HG03159 (cell line): Measurements from ENCODE around the gene ADCY3.

Experiments used
- ATAC-seq: cut with Tn5 transposase; IDR thresholded peaks from one replicate; pipeline ENCODE4 v1.9.1; 2021; ENCODE audit warnings: mild to moderate bottlenecking, moderate library complexity; ENCODE audit not compliant: unreplicated experiment

ADCY3 gene

GRCh38 chr2:24906466-24906865 lies 13.6 kb downstream of the ADCY3 start:
- ATAC-seq, result no peak

DNA sequence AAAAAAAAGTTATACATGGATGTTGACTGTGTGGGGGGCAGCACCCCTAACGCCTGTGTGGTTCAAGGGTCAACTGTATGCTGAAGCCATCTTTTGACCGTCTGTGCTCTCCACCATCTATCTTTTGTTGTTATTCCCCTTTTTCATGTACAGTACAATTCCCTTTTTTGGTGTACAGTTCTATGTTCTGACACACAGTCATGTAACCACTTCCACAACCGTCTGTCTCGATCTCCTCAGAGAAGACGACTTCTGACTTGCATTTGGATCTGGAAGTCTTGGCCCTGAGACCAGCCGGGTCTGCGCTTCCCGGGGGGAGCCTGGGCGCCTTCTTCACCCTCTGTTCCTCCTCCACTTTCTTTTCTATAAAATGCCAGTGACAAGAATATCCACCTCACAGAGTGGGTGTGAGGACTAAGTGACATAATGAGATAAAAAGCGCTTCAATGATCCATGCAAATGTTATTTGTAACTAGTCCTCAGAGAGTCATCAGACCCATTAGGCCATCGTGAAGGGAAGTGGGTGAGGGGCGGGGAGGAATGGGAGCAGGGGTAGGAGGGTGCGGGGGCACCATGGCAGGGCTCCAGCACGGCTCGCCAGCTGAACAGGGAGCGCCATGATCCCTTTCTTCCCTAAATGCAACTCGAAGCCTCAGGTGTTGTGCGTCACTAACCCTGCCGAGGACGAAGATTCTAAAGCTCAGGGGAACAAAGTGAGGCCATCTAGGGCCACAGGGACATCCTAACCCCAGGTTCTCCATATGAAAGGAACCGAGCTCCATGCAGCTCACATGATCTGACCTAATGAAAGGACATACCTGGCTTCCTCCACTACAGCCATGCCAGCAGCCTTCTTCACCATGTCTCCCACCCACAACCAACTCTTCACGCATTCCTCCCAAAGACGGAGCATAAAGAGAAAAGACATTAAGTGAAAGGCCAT lies 16.6 kb downstream of the ADCY3 start:
- no peak for ATAC-seq

DNA sequence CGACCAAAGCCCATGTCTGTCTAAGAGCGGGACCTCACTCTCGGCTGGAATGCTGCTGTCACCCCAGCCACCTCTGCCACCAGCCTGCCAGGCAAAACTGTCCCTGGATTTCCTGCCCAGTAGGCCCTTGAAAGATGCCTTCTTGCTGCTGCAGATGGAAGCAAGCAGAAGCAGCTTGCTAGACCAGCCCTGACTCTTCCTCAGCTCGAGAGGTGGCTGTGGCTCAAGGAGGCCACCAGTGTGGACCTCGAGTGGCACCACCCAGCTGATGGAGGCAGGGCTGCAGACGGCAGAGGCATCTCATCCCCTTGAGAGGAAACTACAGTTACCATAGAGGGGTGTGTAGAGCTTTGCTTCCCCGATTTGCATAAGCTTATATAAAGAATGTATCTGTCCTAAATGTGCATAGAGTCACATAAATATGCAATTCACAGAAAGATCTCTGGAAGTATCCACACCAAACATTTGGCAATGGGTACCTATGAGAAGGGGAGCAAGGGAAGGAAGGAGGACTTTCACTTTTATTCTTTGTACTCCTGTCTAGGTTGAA lies 20.6 kb downstream of the ADCY3 start:
- no peak for ATAC-seq

DNA sequence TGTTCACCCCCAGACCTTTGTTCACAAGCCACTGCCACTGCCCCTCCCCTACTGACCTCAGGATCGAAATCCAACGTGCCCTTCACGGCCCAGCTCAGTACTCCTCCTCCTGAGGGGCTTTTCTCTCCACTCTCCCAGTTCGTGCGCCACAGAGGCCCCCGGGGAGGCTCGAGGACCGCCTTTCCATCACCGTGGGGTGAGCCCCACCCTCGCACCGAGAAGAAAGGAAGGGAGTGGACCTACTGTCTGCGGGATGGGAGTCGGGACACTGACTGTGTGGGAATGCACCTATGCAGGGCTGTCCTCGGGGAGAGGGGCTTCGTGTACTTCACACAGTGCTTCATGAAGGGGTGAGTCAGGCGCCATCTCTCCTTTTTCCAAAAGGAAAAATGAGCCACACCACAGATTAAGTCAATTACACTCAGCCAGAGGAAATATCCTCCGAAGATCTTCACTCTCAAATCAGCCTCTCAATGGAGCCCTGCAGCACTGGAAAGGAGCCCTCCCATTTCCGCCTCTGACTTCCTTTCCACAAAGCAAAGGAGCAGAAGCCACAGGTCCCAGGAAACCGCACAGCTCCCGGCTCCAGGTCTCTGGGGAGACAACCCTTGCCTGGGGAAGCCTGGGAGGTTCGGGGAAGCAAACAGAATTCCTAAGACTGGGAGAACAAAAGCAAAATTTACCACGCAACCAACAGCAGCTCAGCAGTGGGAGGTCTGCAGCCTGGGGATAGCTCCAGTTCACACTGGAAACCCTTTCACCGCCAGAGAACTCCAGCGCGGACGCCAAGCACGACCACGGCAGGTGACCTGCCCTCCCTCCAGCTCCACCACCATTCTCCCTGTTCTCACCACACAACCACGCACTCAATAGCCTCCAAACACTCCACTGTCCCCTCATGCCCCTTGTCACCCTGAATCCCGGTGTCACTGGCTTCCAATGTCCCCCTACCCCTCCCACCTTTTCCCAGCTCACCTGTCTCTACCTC lies 21.6 kb downstream of the ADCY3 start:
- no peak for ATAC-seq

DNA sequence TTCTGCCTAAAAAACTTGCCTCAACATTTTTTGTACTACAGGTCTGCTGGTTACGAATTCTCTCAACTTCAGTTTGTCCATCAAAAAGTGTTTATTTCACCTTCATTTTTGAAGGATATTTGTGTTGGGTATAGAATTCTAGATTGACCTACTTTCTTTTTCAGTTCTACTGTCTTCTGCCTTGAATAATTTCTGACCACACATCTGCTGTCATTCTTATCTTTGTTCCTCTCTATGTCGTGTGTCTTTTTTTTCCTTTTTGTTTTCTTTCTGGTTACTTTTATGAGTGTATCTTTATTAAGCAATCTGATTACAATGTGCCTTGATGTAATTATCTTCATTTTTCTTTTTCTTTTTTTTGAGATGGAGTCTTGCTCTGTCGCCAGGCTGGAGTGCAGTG lies 25.3 kb downstream of the ADCY3 start:
- no peak for ATAC-seq

DNA sequence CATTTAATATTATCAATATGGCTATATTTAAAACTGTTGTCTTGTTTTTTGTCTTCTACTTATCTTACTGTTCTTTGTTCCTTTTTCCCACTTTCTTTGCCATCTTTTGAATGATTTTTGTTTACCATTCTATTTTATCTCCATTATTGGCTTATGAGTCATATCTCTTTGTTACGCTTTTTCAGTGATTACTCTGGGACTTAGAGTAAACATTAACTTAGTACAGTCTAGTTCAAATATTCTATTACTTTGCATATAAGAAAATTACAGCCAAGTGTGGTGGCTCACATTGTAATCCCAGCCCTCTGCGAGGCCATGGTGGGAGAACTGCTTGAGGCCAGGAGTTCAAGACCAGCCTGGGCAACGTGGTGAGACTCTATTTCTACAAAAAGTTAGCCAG lies 26.1 kb downstream of the ADCY3 start:
- no peak for ATAC-seq

- no peak for ATAC-seq
Measured at GRCh38 chr2:24892928-24893327, 27.1 kb downstream of the ADCY3 start.

GRCh38 chr2:24891201-24891600 lies 28.8 kb downstream of the ADCY3 start:
- no peak for ATAC-seq

GRCh38 chr2:24889221-24889620 lies 30.8 kb downstream of the ADCY3 start:
- no peak for ATAC-seq

DNA sequence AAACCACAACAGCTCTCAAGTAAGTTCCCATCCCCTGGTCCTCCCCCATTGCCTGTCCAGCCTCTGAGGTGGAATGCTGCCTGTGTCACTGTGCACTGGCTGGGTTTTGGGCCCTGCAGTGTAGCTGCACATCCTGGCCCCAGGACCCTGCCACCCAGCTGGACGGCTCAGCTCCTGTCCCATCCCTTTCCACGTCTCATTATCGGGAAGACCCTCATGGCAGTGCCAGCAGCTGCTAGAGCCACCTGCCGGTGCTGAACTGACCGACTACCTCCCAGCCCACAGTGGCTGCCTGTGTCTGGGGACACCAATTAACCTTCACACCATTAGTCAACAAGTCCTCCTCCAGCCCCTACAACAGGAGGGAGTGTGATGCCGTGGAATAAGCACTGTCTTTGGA lies 31.9 kb downstream of the ADCY3 start:
- ATAC-seq, result no peak

DNA sequence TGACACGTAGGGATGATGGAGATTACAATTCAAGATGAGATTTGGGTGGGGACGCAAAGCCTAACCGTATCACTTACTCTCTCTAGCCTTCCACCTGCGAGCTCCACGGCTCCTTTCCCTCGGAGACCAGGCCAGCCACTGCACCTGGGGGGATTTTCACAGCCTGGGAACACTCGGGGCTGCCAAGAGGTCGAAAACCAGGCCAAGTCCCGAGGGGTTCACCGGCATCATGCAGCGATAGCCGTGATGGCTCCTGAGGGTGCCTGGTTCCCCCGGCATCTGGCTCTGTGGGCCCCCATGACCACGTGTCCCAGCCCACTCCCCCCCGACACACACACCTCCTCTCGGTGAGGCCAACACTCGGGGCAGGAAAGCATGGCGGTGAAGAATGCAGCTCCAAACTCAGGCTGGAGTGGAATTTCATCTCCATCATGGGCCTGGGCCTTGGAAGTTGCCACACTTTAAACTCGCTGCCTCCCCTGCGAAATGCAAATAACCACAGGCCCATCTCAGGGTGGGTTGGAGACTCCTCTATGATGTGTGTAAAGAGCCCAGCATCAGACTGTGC lies 32.6 kb downstream of the ADCY3 start:
- ATAC-seq, result no peak

DNA sequence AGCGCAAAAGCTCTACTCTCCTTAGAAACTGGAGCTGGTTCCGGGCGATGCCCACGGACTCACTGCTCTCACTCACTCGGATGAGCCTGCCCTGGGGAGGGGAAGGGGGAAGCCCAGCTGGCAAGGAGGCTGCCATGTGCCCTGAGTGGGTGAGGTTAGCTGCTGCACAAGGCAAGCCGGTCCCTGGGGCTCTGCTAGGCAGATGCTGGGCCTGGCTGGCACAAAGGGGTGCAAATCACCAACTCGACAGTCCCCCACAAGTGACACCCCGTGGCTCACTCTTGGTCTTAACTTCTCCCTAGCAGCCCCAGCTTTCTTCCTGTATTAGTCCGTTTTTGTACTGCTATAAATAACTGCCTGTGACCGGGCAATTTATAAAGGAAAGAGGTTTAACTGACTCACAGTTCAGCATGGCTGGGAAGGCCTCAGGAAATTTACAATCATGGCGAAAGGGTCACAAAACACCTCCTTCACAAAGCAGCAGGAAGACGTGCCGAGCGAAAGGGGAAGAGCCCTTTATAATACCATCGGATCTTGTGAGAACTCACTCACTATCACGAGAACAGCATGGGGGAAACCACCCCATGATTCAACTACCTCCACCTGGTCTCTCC lies 33.2 kb downstream of the ADCY3 start:
- ATAC-seq, result no peak

GRCh38 chr2:24886126-24886501 lies 33.9 kb downstream of the ADCY3 start:
- no peak for ATAC-seq

- ATAC-seq, result no peak
Measured at GRCh38 chr2:24885221-24886125, 34.6 kb downstream of the ADCY3 start.

DNA sequence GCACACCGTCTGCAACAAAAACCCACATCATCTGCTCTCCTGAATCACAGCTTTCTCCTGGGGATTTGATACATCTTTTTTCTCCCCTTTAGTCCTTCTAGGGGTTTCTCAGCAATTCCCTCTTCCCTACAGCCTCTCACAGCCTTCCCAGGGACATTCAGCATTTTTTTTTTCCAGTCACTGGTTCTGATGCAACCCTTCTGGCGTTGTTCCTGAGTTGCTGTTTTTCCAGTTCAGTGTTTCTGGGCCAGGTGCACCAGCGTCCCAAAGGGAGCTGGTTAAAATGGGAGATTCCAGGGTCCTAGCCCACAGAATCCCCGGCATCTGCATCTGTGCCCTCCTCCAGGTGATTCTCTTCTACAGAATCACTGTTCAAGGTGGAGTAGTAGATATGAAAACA lies 36.1 kb downstream of the ADCY3 start:
- no peak for ATAC-seq

DNA sequence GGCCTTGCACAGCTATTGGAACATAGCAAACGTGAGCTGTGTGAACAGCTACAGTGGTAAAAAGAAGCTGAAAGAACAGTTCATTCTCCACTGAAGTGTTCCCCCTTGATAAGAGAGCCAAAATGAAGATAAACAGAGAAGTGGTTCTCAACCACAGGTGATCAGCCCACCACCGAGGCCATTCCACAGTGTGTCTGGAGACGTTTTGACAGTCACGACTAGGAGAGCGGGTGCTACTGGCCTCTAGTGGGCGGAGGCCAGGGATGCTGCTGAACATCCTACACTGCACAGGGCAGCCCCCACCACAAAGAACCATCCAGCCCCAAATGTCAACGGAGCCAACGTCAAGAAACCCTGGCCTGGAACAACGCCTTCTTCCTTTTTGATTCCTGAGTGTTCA lies 38.4 kb downstream of the ADCY3 start:
- no peak for ATAC-seq

- no peak for ATAC-seq
Measured at GRCh38 chr2:24881158-24881557, 38.9 kb downstream of the ADCY3 start.

DNA sequence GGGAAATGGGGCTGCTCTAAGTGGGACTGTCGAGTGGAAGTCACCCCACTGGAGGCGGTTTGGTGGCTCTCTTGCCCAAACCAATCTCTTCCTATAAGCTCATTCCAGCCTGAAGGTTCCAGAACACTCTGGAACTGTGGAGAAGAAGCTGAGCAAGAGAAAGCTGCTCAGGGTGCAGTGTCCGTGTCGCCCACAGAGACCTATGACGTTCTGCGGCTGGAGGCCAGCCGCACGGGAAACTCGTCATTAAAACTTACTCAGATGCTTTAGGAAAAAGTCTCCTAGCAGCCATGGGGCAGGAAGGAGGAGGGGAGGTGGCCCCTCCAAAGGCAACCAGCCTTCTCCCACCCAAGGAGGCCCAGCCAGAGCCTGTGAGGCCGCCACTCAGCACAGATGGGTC lies 41.7 kb downstream of the ADCY3 start:
- no peak for ATAC-seq

DNA sequence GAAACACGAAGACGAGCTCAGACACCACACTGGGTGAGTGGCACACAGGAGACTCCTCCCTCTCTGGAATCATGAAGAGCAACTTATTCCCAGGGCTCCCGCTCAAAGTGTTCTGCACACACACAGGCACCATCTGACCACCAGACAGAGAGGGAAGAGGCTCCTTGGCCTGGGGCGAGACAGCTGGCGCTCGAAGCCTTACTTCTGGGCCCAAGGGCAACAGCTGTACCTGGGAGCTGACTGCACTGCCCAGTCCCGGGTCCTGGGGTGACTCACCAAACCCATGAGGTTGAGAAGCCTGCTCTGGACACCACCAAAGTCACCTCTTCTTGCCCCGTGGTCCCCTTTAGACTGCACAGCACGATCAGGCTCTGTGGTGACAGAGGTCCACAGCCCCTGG lies 42.4 kb downstream of the ADCY3 start:
- no peak for ATAC-seq

GRCh38 chr2:24877067-24877466 lies 43.0 kb downstream of the ADCY3 start:
- no peak for ATAC-seq
